HepG2 (cell line): ENCODE results near the gene FAM20C. TPM values are rescaled to one million over a fixed set of nuclear protein-coding genes. Genes with fewer than 3 reads are reported as not detected.
A peak's percentile ranks its signal among the peaks of the same experiment; 100 is the strongest.

Source experiments
- DPF2 ChIP-seq: sonication (generic); formaldehyde crosslinking; IDR thresholded peaks from 2 replicates; pipeline ENCODE4 v1.4.0; 2020; ENCODE audit warnings: mild to moderate bottlenecking, low read depth, missing genetic modification reagents, borderline replicate concordance
- DR1 ChIP-seq: sonication (generic); formaldehyde crosslinking; IDR thresholded peaks from 2 replicates; pipeline ENCODE4 v1.8.0; 2021; ENCODE audit warnings: mild to moderate bottlenecking, missing genetic modification reagents, inconsistent platforms
- ETS1 ChIP-seq: sonication (generic); formaldehyde crosslinking; IDR thresholded peaks from 2 replicates; pipeline ENCODE4 v1.4.0; 2020; ENCODE audit warnings: missing genetic modification reagents
- FOXA3 ChIP-seq: IDR thresholded peaks from 2 replicates; pipeline ENCODE4 v1.6.1; 2016; ENCODE audit warnings: missing genetic modification reagents, missing compliant biosample characterization
- FOXK2 ChIP-seq: fragments of 450-650 bp; IDR thresholded peaks from 2 replicates; pipeline ENCODE4 v1.6.1; 2016
- GTF2F1 ChIP-seq: fragments of 150-350 bp; IDR thresholded peaks from 2 replicates; pipeline ENCODE4 v1.6.1; 2014; ENCODE audit warnings: low read length
- ISX ChIP-seq: sonication (generic); formaldehyde crosslinking; conservative IDR thresholded peaks from 2 replicates; pipeline ENCODE4 v1.5.0; 2020; ENCODE audit warnings: missing genetic modification reagents
- KDM2A ChIP-seq: sonication (generic); formaldehyde crosslinking; IDR thresholded peaks from 2 replicates; pipeline ENCODE4 v1.4.0; 2020; ENCODE audit warnings: low read depth, missing genetic modification reagents, borderline replicate concordance
- KDM5B ChIP-seq: sonication (generic); formaldehyde crosslinking; IDR thresholded peaks from 2 replicates; pipeline ENCODE4 v1.4.0; 2020; ENCODE audit warnings: missing genetic modification reagents, mild to moderate bottlenecking, borderline replicate concordance
- MAX ChIP-seq: IDR thresholded peaks from 2 replicates; pipeline ENCODE4 v1.6.1; 2012; ENCODE audit warnings: inconsistent platforms
- RBFOX2 ChIP-seq: fragments of 200-400 bp; formaldehyde crosslinking; IDR thresholded peaks from 2 replicates; pipeline ENCODE4 v1.6.1; 2017; ENCODE audit warnings: low read depth, mild to moderate bottlenecking, low read length
- RERE ChIP-seq: IDR thresholded peaks from 2 replicates; pipeline ENCODE4 v1.6.1; 2016; ENCODE audit warnings: low read depth, missing genetic modification reagents, missing compliant biosample characterization
- SATB2 ChIP-seq: sonication (generic); formaldehyde crosslinking; IDR thresholded peaks from 2 replicates; pipeline ENCODE4 v1.5.0; 2020; ENCODE audit warnings: missing genetic modification reagents
- TBX3 ChIP-seq: fragments of 450-650 bp; IDR thresholded peaks from 2 replicates; pipeline ENCODE4 v1.6.1; 2017; ENCODE audit warnings: antibody characterized with exemption, mild to moderate bottlenecking, inconsistent platforms, borderline replicate concordance
- ZBTB25 ChIP-seq: IDR thresholded peaks from 2 replicates; pipeline ENCODE4 v1.6.1; 2018; ENCODE audit warnings: missing genetic modification reagents
- ZFP37 ChIP-seq: sonication (generic); formaldehyde crosslinking; IDR thresholded peaks from 2 replicates; pipeline ENCODE4 v1.4.0; 2020; ENCODE audit warnings: missing genetic modification reagents, borderline replicate concordance
- ZMAT5 ChIP-seq: sonication (generic); formaldehyde crosslinking; IDR thresholded peaks from 2 replicates; pipeline ENCODE4 v1.5.0; 2020; ENCODE audit warnings: mild to moderate bottlenecking, low read depth, missing genetic modification reagents, borderline replicate concordance
- ZNF326 ChIP-seq: sonication (generic); formaldehyde crosslinking; IDR thresholded peaks from 2 replicates; pipeline ENCODE4 v1.4.0; 2020; ENCODE audit warnings: missing genetic modification reagents, borderline replicate concordance
- ZNF33B ChIP-seq: sonication (generic); formaldehyde crosslinking; IDR thresholded peaks from 2 replicates; pipeline ENCODE4 v1.5.1; 2020; ENCODE audit warnings: mild to moderate bottlenecking, missing genetic modification reagents
- ZNF496 ChIP-seq: sonication (generic); formaldehyde crosslinking; IDR thresholded peaks from 2 replicates; pipeline ENCODE4 v1.8.1; 2023; ENCODE audit warnings: mild to moderate bottlenecking, moderate library complexity, missing genetic modification reagents; ENCODE audit not compliant: insufficient replicate concordance
- ZNF546 ChIP-seq: sonication (generic); formaldehyde crosslinking; conservative IDR thresholded peaks from 2 replicates; pipeline ENCODE4 v1.8.1; 2023; ENCODE audit warnings: mild to moderate bottlenecking, missing genetic modification reagents
- ZNF576 ChIP-seq: sonication (generic); formaldehyde crosslinking; IDR thresholded peaks from 2 replicates; pipeline ENCODE4 v1.4.0; 2020; ENCODE audit warnings: mild to moderate bottlenecking, missing genetic modification reagents
- ZNF841 ChIP-seq: sonication (generic); formaldehyde crosslinking; IDR thresholded peaks from 2 replicates; pipeline ENCODE4 v1.8.1; 2023; ENCODE audit warnings: missing genetic modification reagents, borderline replicate concordance
- polyA plus RNA-seq, 8 experiments: library from polyadenylated mRNA; depleted of rRNA in 3 of 8; stranded (reverse) in 7 of 8; unstranded in 1 of 8; fragments of >200 nt; fragmentation: Illumina TruSeq in 4 of 8; extraction: Trizol in 4 of 8; gene quantifications; 2 replicates each; pipeline versions ENCODE4 v1.2.1 to v1.2.3, GENCODE V29; 2011 to 2016; ENCODE audit warnings: low read depth in 4 of 8, missing spikeins in 1 of 8, mixed read lengths in 1 of 8; ENCODE audit not compliant: insufficient read depth in 1 of 8
- total RNA-seq, 5 experiments: library from RNA; depleted of rRNA; stranded (reverse); fragments of >200 nt; fragmentation: Illumina TruSeq; extraction: Trizol; gene quantifications; 2 replicates each; pipeline ENCODE4 v1.2.3, GENCODE V29; 2016; ENCODE audit warnings: low read depth in 1 of 5

FAM20C gene
- total and polyA plus RNA-seq, 2 of the 13 experiments (the other 11 are each of a cell fraction or from before 2014, with no cell fraction given), result 11.9 to 19.9 TPM

GRCh38 chr7:191981-192649 is at the start of gene FAM20C (continued):
- TF ChIP-seq RERE (no peak), ZBTB25 (CRISPR knock-in tag) (no peak), KDM5B (CRISPR knock-in tag) (peak; percentile 42; the same call in 1 of the 2 replicates), ZNF576 (CRISPR knock-in tag) (no peak), KDM2A (peak; percentile 29; the same call in 1 of the 2 replicates), GTF2F1 (no peak), ZNF326 (CRISPR knock-in tag) (no peak), FOXA3 (CRISPR knock-in tag) (no peak), TBX3 (no peak), MAX (no peak), SATB2 (CRISPR knock-in tag) (no peak), ZFP37 (CRISPR knock-in tag) (no peak), DPF2 (CRISPR knock-in tag) (no peak), ZNF496 (CRISPR knock-in tag) (no peak), ETS1 (CRISPR knock-in tag) (no peak), ISX (CRISPR knock-in tag) (no peak), FOXK2 (no peak), ZNF546 (CRISPR knock-in tag) (no peak), DR1 (CRISPR knock-in tag) (peak; percentile 60; the same call in 1 of the 2 replicates), RBFOX2 (peak; percentile 56), ZMAT5 (no peak), ZNF33B (CRISPR knock-in tag) (no peak), ZNF841 (no peak)
